NCI-H774 (cell line): ENCODE measurements around the gene KIAA0825.
"Not testable (repeated sequence)": the region's sequence is repeated elsewhere in the genome, so short reads cannot be mapped to it uniquely, and the experiment has no call there.

Experiments
- DNase-seq: peaks from one replicate; lab custom pipeline; 2025; lab: John Stamatoyannopoulos, UW

The KIAA0825 gene

GRCh38 chr5:94175912-94176311 is 442.5 kb downstream of the KIAA0825 start:
- DNase-seq: no peak

GRCh38 chr5:94174748-94175411 is 443.5 kb downstream of the KIAA0825 start:
- no peak for DNase-seq

DNA sequence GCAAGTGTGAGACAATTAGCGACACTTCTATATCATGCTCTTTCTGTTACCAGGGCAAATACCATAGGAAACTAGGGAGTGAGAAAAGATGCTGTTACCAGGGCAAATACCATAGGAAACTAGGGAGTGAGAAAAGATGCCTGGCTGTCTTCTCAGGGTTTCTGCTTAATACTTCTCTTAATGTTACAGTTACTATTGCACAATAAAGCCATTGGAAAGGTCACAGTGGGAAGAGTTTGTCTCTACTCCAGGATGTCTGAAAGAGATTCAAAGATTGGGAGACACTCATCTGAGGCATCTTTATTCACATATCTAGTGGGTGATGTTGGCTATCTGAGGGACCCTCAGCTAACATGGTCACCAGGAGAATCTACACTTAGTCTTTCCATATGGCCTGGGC is 445.3 kb downstream of the KIAA0825 start:
- no peak for DNase-seq

DNA sequence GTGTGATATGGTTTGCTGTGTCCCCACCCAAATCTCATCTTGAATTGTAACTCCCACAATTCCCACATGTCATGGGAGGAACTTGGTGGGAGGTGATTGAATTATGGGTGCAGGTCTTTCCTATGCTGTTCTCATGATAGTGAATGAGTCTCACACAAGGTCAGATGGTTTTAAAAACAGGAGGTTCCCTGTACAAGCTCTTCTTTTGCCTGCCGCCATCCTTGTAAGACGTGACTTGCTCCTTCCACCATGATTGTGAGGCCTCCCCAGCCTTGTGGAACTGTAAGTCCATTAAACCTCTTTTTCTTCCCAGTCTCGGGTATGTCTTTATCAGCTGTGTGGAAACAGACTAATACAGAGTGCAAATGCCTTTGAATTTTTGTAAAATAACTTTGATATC is 447.3 kb downstream of the KIAA0825 start:
- DNase-seq: not testable (repeated sequence)

GRCh38 chr5:94170158-94170557 is 448.2 kb downstream of the KIAA0825 start:
- DNase-seq: not testable (repeated sequence)

- no peak for DNase-seq
Measured at GRCh38 chr5:94168151-94168550, 450.3 kb downstream of the KIAA0825 start.

DNA sequence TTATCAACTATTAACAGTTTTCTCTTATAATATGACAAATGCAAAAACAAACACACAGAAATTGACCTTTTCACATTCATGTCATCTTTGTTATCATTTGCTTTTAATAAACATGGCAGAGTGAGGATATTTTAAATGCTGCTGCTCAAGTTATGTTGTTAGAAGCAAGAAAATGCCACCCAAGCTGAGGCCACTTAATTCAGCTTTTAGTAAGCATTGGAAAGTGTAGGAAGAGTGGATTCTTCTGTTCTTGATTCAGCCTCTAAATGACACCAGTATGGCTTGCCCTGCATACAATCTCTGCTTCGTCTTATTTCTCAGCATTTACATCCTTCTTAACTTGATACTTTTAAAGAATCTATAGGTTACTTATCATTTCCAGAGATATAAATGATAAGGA is 456.6 kb downstream of the KIAA0825 start:
- no peak for DNase-seq

DNA sequence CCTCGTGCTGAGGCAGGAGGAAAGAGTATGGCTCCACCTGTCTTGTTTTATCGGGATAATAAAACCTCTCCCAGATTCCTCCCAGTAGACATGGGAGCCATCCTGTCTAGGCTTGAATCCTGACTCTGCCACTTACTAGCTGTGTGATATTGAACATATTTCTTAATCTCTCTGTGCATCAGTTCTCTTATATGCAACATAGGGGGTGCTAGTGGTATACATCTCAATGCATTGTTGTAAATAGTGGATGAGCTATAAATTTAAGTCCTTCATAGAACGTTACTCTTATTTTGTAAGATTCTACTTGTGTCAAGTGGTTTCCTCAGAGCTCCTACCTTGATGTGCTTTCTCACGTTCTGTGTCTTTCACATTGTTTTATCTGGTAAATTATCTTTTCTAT is 459.3 kb downstream of the KIAA0825 start:
- no peak for DNase-seq

GRCh38 chr5:94157704-94158539 is 460.5 kb downstream of the KIAA0825 start:
- no peak for DNase-seq

GRCh38 chr5:94154672-94155071 is 463.7 kb downstream of the KIAA0825 start:
- no peak for DNase-seq

- DNase-seq: no peak
Measured at GRCh38 chr5:94153736-94154450, 464.5 kb downstream of the KIAA0825 start.

DNA sequence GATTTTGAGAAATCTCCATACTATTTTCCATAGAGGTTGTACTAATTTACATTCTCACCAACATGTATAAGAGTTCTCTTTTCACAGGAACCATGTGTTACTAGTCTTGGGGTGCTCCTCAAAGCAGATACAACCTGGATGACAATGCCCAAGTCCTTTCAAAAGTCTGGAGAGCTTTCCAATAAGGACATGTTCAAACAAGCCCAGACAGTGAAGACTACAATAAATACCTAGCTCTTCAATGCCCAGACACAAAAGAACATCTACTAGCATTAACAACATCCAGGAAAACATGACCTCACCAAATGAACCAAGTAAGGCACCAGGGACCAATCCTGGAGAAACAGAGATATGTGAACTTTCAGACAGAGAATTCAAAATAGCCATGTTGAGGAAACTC is 474.8 kb downstream of the KIAA0825 start:
- DNase-seq: not testable (repeated sequence)

DNA sequence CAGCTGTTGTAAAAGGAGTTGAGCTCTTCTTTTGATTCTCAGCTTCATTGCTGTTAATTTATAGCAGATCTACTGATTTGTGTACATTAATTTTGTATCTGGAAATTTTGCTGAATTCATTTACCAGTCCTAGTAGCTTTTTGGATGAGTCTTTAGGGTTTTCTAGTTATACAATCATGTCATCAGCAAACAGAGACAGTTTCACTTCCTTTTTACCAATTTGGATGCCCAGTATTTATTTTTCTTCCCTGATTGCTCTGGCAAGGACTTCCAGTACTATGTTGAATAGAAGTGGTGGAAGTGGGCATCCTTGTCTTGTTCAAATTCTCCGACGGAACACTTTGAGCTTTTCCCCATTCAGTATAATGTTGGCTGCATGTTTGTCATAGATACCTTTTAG is 478.1 kb downstream of the KIAA0825 start:
- no peak for DNase-seq

DNA sequence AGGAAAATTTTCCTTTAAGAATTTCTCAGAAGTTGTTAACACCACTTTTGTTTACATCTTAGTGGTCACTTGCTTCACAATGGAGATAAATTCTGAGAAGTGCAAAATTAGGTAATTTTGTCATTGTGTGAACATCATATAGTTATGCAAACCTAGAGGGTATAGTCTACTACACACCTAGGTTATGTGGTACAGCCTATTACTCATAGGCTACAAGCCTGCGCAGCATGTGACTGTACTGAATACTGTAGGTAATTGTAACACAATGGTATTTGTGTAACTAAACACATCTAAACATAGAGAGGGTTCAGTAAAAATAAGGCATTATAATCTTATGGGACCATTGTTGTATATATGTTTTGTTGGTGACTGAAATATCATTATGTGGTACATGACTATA is 488.3 kb downstream of the KIAA0825 start:
- DNase-seq: no peak

- no peak for DNase-seq
Measured at GRCh38 chr5:94125107-94125506, 493.3 kb downstream of the KIAA0825 start.

DNA sequence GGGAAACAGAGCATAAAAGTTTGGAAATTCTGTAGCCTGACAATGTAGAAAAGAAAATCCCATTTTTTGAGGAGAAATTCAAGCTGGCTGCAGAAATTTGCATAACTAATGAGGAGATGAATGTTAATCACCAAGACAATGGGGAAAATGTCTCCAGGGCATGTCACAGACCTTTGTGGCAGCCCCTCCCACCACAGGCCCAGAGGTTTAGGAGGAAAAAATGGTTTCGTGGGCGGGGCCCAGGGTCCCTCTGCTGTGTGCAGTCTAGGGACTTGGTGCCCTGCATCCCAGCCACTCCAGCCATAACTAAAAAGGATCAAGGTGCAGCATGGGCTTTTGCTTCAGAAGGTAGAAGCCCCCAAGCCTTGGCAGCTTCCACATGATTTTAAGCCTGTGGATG is 502.1 kb downstream of the KIAA0825 start:
- not testable (repeated sequence) for DNase-seq

GRCh38 chr5:94113087-94113486 is 505.3 kb downstream of the KIAA0825 start:
- no peak for DNase-seq

- peak; percentile 90 for DNase-seq
Measured at GRCh38 chr5:94111209-94112004, 507.0 kb downstream of the KIAA0825 start.

DNA sequence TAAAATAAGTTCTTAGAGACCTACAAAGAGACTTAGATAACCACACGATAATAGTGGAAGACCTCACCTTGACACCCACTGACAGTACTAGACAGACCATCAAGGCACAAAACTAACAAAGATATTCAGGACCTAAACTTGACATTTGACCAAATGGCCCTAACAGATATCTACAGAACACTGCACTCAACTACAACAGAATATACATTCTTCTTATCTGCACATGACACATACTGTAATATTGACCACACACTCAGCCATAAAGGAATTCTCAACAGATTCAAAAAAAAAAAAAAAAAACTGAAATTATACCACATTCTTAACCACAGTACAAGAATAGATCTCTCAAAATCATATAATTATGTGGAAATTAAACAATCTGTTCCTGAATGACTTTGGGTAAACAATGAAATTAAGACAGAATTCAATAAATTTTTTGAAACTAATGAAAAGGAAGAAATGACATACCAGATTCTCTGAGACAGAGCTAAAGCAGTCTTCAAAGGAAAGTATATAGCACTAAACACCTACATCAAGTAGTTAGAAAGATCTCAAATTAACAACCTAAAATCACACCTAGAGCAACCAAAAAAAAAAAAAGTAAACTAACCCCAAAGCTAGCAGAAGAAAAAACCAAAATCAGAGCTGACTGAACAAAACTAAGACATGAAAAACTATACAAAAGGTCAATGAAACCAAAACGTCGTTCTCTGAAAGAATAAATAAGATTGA is 514.7 kb downstream of the KIAA0825 start:
- no peak for DNase-seq
